GM12878 (cell line): ENCODE data around the gene SLC6A12. TPM values are rescaled to one million over a fixed set of nuclear protein-coding genes. Genes with fewer than 3 reads are reported as not detected.

Experiments used
- ATAC-seq: fragments of 200-7000 bp; cut with Tn5 transposase; 3 replicates; pipeline ENCODE4 v1.9.1; 2020; ENCODE audit warnings: mild to moderate bottlenecking, moderate library complexity
- BruUV-seq: library from RNA; stranded (reverse); fragments of 400-500 nt; replicated peaks from 2 replicates; lab custom pipeline; 2021; lab: Mats Ljungman, UMichigan
- CTCF ChIA-PET: fragments of 300-600 bp; sonication (Branson Sonifier 250); formaldehyde crosslinking; extraction: SDS; loops from one replicate; lab custom pipeline; 2021; ENCODE audit warnings: inconsistent platforms; lab: Yijun Ruan, JAX
- POLR2A ChIA-PET: fragments of 350-600 bp; formaldehyde crosslinking; extraction: SDS; loops from one replicate; lab custom pipeline; 2021; ENCODE audit warnings: inconsistent platforms; lab: Charles Lee
- RAD21 ChIA-PET: fragments of 300-600 bp; sonication (Branson Sonifier 250); formaldehyde crosslinking; loops from one replicate; lab custom pipeline; 2023; ENCODE audit warnings: antibody characterized with exemption; ENCODE audit not compliant: unreplicated experiment; lab: Charles Lee
- SMC1A ChIA-PET: fragments of 300-600 bp; sonication (Branson Sonifier 250); formaldehyde crosslinking; loops from one replicate; lab custom pipeline; 2023; ENCODE audit not compliant: unreplicated experiment, uncharacterized antibody; lab: Charles Lee
- DNase-seq: peaks from one replicate; pipeline ENCODE4 v3.0.0-alpha.2; 2011; ENCODE audit warnings: low read depth, low spot score
- FAIRE-seq: peaks from 3 replicates; lab custom pipeline; 2011; peaks lifted over from hg19 to GRCh38; lab: Jason Lieb, UNC
- H2AFZ ChIP-seq: 2 replicates; pipeline ENCODE4 v1.6.0; 2011; ENCODE audit warnings: low read depth, low read length, control low read depth; ENCODE audit not compliant: control insufficient read depth
- H3K27ac ChIP-seq: 2 replicates; pipeline ENCODE4 v1.5.1; 2011; ENCODE audit warnings: control low read depth; ENCODE audit not compliant: control insufficient read depth, insufficient read depth
- H3K27me3 ChIP-seq, 2 experiments: replicated peaks in 1 of 2; 2 replicates each; pipeline versions ENCODE4 v1.6.0 to v1.6.1; 2011; ENCODE audit warnings: low read length in 1 of 2; ENCODE audit not compliant: control insufficient read depth in 2 of 2, insufficient read depth in 2 of 2
- H3K36me3 ChIP-seq, 2 experiments: 2 replicates each; pipeline ENCODE4 v1.5.1; 2011; ENCODE audit warnings: low read length in 1 of 2; ENCODE audit not compliant: control insufficient read depth in 2 of 2, insufficient read depth in 2 of 2
- H3K4me1 ChIP-seq: 2 replicates; pipeline ENCODE4 v1.6.1; 2011; ENCODE audit warnings: mild to moderate bottlenecking, low read length, moderate library complexity, mixed read lengths; ENCODE audit not compliant: control insufficient read depth, insufficient read depth
- H3K4me2 ChIP-seq: 2 replicates; pipeline ENCODE4 v1.6.0; 2011; ENCODE audit warnings: control low read depth; ENCODE audit not compliant: control insufficient read depth, insufficient read depth
- H3K4me3 ChIP-seq: fragments of 200-600 bp; sonication (generic); 2 replicates; pipeline ENCODE4 v1.5.1; 2016
- H3K79me2 ChIP-seq: 2 replicates; pipeline ENCODE4 v1.6.0; 2011; ENCODE audit warnings: low read length; ENCODE audit not compliant: control insufficient read depth, insufficient read depth
- H3K9ac ChIP-seq: 2 replicates; pipeline ENCODE4 v1.8.0; 2011; ENCODE audit warnings: low read length, control low read depth, mixed read lengths; ENCODE audit not compliant: control insufficient read depth, insufficient read depth
- H3K9me3 ChIP-seq: replicated peaks from 3 replicates; pipeline ENCODE4 v1.5.1; 2011; ENCODE audit warnings: mild to moderate bottlenecking, low read length; ENCODE audit not compliant: control insufficient read depth, insufficient read depth
- H4K20me1 ChIP-seq: 2 replicates; pipeline ENCODE4 v1.6.0; 2011; ENCODE audit not compliant: control insufficient read depth, insufficient read depth
- CBFB ChIP-seq: IDR thresholded peaks from 2 replicates; pipeline ENCODE4 v1.6.1; 2016; ENCODE audit warnings: antibody characterized with exemption, low read depth
- CBX5 ChIP-seq: sonication (generic); IDR thresholded peaks from 2 replicates; pipeline ENCODE4 v1.6.1; 2016; ENCODE audit warnings: low read depth, moderate library complexity, mild to moderate bottlenecking, inconsistent platforms
- CEBPB ChIP-seq, 2 experiments: fragments of 150-350 bp in 1 of 2; IDR thresholded peaks; 2 replicates each; pipeline ENCODE4 v1.6.1; 2012 to 2014; ENCODE audit warnings: low read depth in 2 of 2, low read length in 2 of 2, borderline replicate concordance in 1 of 2, inconsistent platforms in 1 of 2
- CHD2 ChIP-seq: IDR thresholded peaks from 2 replicates; pipeline ENCODE4 v1.6.1; 2011; ENCODE audit warnings: low read depth, low read length, improper control_type of control experiment, borderline replicate concordance
- FOXM1 ChIP-seq: IDR thresholded peaks from 2 replicates; pipeline ENCODE4 v1.6.1; 2012; ENCODE audit warnings: low read depth, mild to moderate bottlenecking, inconsistent platforms, low read length, moderate library complexity
- GABPA ChIP-seq: IDR thresholded peaks from 2 replicates; pipeline ENCODE4 v1.6.1; 2014; ENCODE audit warnings: antibody characterized with exemption, low read depth, mild to moderate bottlenecking, inconsistent platforms
- IKZF1 ChIP-seq: fragments of 450-650 bp; conservative IDR thresholded peaks from 2 replicates; pipeline ENCODE4 v1.6.1; 2017; ENCODE audit warnings: antibody characterized with exemption, mild to moderate bottlenecking
- MEF2A ChIP-seq: IDR thresholded peaks from 2 replicates; pipeline ENCODE4 v1.6.1; 2011; ENCODE audit warnings: low read depth, mild to moderate bottlenecking, low read length, moderate library complexity; ENCODE audit not compliant: insufficient read depth
- MEF2B ChIP-seq: fragments of 450-650 bp; IDR thresholded peaks from 2 replicates; pipeline ENCODE4 v1.6.1; 2018; ENCODE audit warnings: mild to moderate bottlenecking, moderate library complexity; ENCODE audit not compliant: partially characterized antibody, poor library complexity, severe bottlenecking
- MXI1 ChIP-seq: fragments of 150-350 bp; IDR thresholded peaks from 2 replicates; pipeline ENCODE4 v1.6.1; 2011; ENCODE audit warnings: low read depth, mild to moderate bottlenecking, inconsistent platforms, low read length, improper control_type of control experiment
- PML ChIP-seq: IDR thresholded peaks from 2 replicates; pipeline ENCODE4 v1.6.1; 2012; ENCODE audit warnings: low read length, inconsistent platforms
- POLR2AphosphoS5 ChIP-seq: IDR thresholded peaks from 2 replicates; pipeline ENCODE4 v1.6.1; 2011; ENCODE audit warnings: mild to moderate bottlenecking, low read length, inconsistent platforms
- RAD21 ChIP-seq: IDR thresholded peaks from 2 replicates; pipeline ENCODE4 v1.6.1; 2011; ENCODE audit warnings: mild to moderate bottlenecking, low read depth, low read length, moderate library complexity; ENCODE audit not compliant: insufficient read depth
- RBBP5 ChIP-seq: fragments of 200-600 bp; sonication (generic); conservative IDR thresholded peaks from 2 replicates; pipeline ENCODE4 v1.6.1; 2016
- RELA ChIP-seq: fragments of 450-650 bp; IDR thresholded peaks from 2 replicates; pipeline ENCODE4 v1.8.0; 2014; ENCODE audit warnings: borderline replicate concordance; ENCODE audit not compliant: partially characterized antibody
- SPI1 ChIP-seq: IDR thresholded peaks from 2 replicates; pipeline ENCODE4 v1.6.1; 2011; ENCODE audit warnings: low read depth, mild to moderate bottlenecking, low read length, moderate library complexity, borderline replicate concordance; ENCODE audit not compliant: insufficient read depth
- WRNIP1 ChIP-seq: IDR thresholded peaks from 2 replicates; pipeline ENCODE4 v1.6.1; 2011; ENCODE audit warnings: low read depth, low read length, improper control_type of control experiment, borderline replicate concordance
- ZBED1 ChIP-seq: IDR thresholded peaks from 2 replicates; pipeline ENCODE4 v1.6.1; 2016; ENCODE audit warnings: borderline replicate concordance
- ZNF274 ChIP-seq: IDR thresholded peaks from one replicate; pipeline ENCODE4 v1.8.0; 2011; ENCODE audit not compliant: insufficient read length, insufficient read depth
- ZZZ3 ChIP-seq: IDR thresholded peaks from 2 replicates; pipeline ENCODE4 v1.6.1; 2011; ENCODE audit warnings: low read depth; ENCODE audit not compliant: control insufficient read depth, insufficient read length
- WGBS: methylation state at CpG from one replicate; pipeline ENCODE4 v1.1.6; 2016; ENCODE audit warnings: low lambda C conversion rate; ENCODE audit not compliant: insufficient replicate concordance, insufficient coverage; ENCODE audit errors: missing lambda C conversion rate; 5-methylcytosine and 5-hydroxymethylcytosine counted together
- in situ Hi-C: fragments of 300-500 bp; cut with MboI; formaldehyde crosslinking; loops from 9 replicates; pipeline ENCODE4 v1.14.3; 2018; ENCODE audit warnings: mixed read lengths
- intact Hi-C: fragments of 100-400 bp; cut with micrococcal nuclease; formaldehyde crosslinking; loops from one replicate; pipeline ENCODE4 v1.14.2; 2022; ENCODE audit not compliant: unreplicated experiment
- polyA plus RNA-seq, 11 experiments: library from polyadenylated mRNA; depleted of rRNA in 4 of 11; unstranded in 6 of 11; stranded (reverse) in 5 of 11; fragments of >200 nt; fragmentation: Nextera tagmentation in 4 of 11; fragmentation: Illumina TruSeq in 1 of 11; extraction: Ambion mirVana in 4 of 11; extraction: Trizol in 1 of 11; gene quantifications; 1 replicate in 1 of 11; 2 replicates in 10 of 11; pipeline versions ENCODE4 v1.2.1 to v1.2.3, GENCODE V29; 2011 to 2016; ENCODE audit warnings: inconsistent platforms in 2 of 11, missing spikeins in 2 of 11, low read depth in 1 of 11
- total RNA-seq, 4 experiments: library from RNA; depleted of rRNA in 3 of 4; stranded (reverse); fragments of >200 nt in 3 of 4; fragmentation: Illumina TruSeq in 1 of 4; extraction: Trizol in 1 of 4; gene quantifications; 2 replicates each; pipeline versions ENCODE4 v1.2.1 to v1.2.3, GENCODE V29; 2013 to 2021
- TF ChIP-seq, protein P1 (sequence below): IDR thresholded peaks from 2 replicates; pipeline ENCODE4 v1.6.1; 2011; ENCODE audit warnings: borderline replicate concordance, low read depth, mild to moderate bottlenecking, moderate library complexity, low read length; ENCODE audit not compliant: insufficient read depth, poor library complexity, severe bottlenecking
- TF ChIP-seq, protein P2 (sequence below): fragments of 450-650 bp; IDR thresholded peaks from 2 replicates; pipeline ENCODE4 v1.6.1; 2017; ENCODE audit warnings: low read depth, mild to moderate bottlenecking, moderate library complexity

Gene SLC6A12
- total and polyA plus RNA-seq, 10 of the 15 experiments (the other 5 are each of a cell fraction or from before 2014, with no cell fraction given) = 0.06 to 0.11 (median 0.07) TPM; not detected in 7

DNA sequence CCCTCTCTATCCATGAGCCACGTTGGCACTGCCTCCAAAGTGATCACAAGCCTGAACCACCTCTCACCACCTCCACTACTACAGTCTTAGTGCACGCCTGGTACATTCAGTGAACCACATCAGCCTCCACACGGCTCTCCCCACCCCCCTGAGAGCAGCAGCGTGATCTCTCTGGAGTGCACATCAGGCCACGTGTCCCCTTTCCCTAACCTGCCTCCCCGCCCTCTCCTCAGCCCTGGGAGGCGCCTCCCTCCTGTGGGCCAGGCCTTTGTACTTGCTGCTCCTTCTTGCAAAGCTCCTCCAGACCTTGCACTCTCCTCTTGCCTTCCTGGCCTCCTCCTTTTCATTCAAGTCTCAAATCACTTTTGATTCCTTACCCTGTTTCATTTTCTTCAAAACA lies 49.8 kb downstream of the SLC6A12 start (continued):
- TF ChIP-seq, protein P1, sequence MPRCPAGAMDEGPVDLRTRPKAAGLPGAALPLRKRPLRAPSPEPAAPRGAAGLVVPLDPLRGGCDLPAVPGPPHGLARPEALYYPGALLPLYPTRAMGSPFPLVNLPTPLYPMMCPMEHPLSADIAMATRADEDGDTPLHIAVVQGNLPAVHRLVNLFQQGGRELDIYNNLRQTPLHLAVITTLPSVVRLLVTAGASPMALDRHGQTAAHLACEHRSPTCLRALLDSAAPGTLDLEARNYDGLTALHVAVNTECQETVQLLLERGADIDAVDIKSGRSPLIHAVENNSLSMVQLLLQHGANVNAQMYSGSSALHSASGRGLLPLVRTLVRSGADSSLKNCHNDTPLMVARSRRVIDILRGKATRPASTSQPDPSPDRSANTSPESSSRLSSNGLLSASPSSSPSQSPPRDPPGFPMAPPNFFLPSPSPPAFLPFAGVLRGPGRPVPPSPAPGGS = no peak
- TF ChIP-seq MEF2B = no peak
- no peak for TF ChIP-seq CBFB
- no peak for TF ChIP-seq MXI1
- TF ChIP-seq IKZF1 = no peak
- no peak for TF ChIP-seq MEF2A
- TF ChIP-seq CHD2 = no peak
- TF ChIP-seq POLR2AphosphoS5 = no peak

DNA sequence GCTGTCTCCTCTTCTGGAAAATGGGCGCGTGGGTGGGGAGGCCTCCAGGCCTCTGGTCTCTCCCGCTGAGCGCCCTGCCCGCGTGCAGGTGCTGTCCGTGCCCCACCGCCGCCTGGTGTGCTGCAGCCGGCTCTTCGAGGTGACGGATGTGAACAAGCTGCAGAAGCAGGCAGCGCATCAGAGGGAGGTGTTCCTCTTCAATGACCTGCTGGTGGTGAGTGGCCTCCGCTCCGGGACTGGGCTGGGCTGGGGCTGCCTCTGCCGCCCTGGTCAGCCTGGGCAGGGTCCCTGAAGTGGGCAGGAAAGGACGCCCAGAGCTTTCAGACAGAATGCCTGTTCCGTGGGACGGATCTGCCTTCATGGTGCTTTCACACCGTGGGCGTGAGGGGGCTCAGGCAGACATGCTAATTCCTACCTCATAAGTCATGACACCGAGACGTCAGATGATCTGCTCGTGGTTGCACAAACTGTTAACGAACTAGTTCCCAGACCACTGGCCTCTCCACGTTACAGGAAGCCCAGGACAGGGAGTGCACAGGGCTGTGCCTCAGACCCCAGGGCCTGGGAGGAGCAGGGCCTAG lies 50.5 kb downstream of the SLC6A12 start:
- ChIA-PET POLR2A (no interaction called here), CTCF (no interaction called here), SMC1A (no interaction called here), RAD21 (no interaction called here)
- in situ Hi-C loops = no loop called here
- Histone ChIP-seq H3K36me3 (no peaks in the 10 kb centered on the region), H3K9ac (no peak overlapping the region), H3K4me1 (peaks cover 5% of the 10 kb centered on the region), H3K4me3 (no peak overlapping the region), H3K4me2 (no peak overlapping the region), H4K20me1 (no peaks in the 10 kb centered on the region), H3K27me3 (no peaks in the 10 kb centered on the region; a peak in 1 of 4 replicates), H3K79me2 (no peaks in the 10 kb centered on the region), H2AFZ (no peak overlapping the region), H3K27ac (no peak overlapping the region), H3K9me3 (no peaks in the 10 kb centered on the region)
- WGBS = 67% methylated on average over 22 of the region's 26 CpGs
- DNase-seq = no peak
- intact Hi-C loops = no loop called here
- FAIRE-seq = no peak
- no TSS peak for BruUV-seq
- ATAC-seq = no peak
- TF ChIP-seq CEBPB (IDR thresholded peaks at IDR 0.05; ENCODE audit: borderline replicate concordance in 1 of 2, low read depth in 2 of 2, low read length in 2 of 2) = no peak
- TF ChIP-seq RELA = no peak
- TF ChIP-seq, protein P2, sequence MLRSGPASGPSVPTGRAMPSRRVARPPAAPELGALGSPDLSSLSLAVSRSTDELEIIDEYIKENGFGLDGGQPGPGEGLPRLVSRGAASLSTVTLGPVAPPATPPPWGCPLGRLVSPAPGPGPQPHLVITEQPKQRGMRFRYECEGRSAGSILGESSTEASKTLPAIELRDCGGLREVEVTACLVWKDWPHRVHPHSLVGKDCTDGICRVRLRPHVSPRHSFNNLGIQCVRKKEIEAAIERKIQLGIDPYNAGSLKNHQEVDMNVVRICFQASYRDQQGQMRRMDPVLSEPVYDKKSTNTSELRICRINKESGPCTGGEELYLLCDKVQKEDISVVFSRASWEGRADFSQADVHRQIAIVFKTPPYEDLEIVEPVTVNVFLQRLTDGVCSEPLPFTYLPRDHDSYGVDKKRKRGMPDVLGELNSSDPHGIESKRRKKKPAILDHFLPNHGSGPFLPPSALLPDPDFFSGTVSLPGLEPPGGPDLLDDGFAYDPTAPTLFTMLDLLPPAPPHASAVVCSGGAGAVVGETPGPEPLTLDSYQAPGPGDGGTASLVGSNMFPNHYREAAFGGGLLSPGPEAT = no peak
- TF ChIP-seq ZBED1 = no peak
- no peak for TF ChIP-seq FOXM1
- no peak for TF ChIP-seq WRNIP1
- no peak for TF ChIP-seq GABPA
- no peak for TF ChIP-seq RAD21
- TF ChIP-seq PML = no peak
- no peak for TF ChIP-seq CHD2
- TF ChIP-seq ZNF274 = no peak
- TF ChIP-seq ZZZ3 = no peak
- TF ChIP-seq RBBP5 = no peak
- TF ChIP-seq CBX5 = no peak
- TF ChIP-seq SPI1 = no peak
